ENCODE data around the gene TRIM25.

The TRIM25 gene

DNA sequence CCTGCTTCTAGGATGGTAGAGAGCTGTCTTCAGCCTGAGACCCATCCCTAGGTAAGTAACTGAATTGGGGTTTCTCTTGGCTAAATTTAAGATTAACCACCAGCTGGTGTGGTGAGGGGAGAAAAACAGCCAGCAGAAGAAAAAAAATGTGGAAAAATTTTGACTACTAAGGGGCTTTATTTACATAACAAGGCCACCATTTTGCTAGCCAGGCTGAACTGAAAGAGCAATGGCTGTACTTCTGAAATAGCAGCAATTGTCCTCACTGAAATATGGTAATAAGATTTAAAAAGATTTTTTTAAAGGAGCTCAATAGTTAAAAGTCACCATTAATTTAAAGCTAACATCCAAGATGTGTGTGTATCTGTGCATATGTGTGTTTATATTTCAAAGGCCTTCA, 12.4 kb upstream of the TRIM25 start:
- DNase-seq (ENCODE audit: low spot score): no peak

DNA sequence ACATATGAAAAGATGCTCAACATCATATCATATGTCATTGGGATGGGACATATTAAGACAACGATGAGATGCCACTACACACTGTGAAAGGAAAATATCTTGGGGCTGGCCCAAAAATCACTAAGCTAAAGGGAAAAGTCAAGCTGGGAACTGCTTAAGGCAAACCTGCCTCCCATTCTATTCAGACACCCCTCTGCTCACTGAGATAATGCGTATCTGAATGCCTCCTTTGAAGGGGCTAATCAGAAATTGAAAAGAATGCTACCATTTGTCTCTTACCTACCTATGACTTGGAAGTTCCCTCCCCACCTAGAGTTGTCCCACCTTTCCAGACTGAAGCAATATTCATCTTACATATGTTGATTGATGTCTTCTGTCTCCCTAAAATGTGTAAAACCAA, 11.2 kb upstream of the TRIM25 start:
- no peak for DNase-seq (ENCODE audit: low spot score)

DNA sequence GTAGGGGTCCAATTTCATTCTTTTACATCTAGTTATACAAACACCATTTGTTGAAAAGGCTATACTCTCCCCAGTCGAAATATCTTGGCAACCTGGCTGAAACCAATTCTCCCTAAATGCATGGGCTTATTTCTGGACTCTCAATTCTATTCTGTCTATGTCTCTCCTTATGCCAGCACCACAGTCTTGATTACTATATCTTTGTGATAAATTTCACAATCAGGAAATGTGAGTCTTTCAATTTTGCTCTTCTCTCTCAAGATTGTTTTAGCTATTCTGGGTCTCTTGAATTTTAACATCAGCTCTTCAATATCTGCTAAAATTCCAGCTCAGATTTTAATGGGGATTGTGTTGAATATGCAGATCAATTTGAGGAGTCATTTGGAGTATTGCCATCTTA, 5.9 kb upstream of the TRIM25 start:
- DNase-seq (ENCODE audit: low spot score): no peak

DNA sequence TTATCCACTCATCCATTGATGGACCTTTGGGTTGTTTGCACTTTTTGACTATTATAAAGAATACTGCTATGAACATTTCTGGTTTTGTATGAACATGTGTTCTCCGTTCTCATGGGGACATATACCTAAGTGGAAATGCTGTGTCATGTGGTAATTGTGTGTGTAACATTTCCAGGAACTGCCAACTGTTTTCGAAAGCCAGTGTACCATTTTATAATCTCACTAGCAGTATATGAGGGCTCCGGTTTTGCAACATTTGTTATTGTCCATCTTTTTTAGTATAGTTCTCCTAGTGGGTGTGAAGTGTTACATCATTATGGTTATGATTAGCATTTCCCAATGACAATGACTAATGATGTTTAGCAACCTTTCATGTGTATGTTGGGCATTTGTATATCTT, 5.1 kb upstream of the TRIM25 start:
- DNase-seq (ENCODE audit: low spot score): no peak

DNA sequence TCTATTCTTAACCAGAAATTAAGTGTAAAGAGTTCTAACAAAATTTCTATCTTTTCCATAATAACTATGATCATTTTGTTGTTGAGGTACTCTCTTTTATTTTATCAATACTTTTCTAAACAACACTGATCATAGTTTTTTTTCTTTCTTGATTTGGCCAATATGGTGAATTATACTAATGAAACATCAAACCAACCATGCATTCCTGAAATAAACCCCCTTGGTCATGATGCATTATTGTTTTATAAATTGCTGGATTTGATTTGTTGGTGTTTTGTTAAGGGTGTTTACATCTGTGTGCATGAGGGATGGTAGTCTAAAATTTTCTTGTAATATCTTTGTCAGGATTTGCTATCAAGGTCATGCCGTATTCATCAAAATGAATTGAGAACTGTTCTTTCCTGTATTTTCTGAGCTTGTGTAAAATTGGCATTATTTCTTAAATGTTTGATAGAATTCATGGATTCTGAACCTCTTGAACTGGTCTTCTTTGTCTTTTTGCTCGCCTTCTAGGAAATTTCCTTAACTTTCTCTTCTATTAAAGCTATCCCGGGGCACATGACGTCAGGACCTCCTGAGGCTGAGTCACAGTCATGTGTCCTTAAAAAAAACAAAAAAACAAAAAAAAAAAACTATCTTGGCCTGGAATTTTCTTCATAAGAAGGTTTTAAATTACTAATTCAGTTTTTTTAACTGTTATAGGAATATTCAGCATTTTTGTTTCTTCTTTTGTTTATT, 3.9 kb upstream of the TRIM25 start:
- no peak for DNase-seq (ENCODE audit: low spot score)

DNA sequence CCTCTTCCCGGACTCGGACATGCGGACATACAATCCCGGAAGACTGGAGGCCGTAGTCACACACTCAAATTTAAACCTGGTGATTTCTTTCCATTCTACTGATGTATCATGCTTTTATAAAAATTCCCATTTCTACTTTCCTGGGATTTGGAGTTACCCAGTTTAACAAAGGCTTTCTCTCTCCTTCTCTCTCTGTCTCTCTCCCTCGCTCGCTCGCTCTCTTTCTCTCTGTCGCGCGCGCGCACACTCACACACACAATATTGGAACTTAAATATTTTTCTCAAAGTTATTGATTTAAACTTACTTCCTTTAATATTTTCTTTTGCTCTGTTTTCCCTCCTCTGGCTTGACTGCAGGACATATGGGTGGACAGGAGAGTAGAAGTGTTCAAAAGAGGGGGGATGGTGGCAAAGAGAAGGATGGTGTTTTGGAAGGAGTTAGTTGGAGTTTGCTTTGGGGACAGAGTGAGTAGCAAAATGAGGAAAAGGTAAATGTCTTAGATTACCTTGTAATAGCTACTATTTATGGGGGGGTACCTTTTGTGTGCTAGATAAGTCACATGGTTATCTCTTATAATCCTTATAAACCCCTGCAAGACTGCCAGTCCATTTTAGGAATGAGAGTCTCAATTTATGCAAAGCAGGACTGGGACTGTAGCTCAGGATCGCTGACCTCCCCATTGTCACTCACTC, 878 bp upstream of the TRIM25 start:
- DNase-seq (ENCODE audit: low spot score): no peak

DNA sequence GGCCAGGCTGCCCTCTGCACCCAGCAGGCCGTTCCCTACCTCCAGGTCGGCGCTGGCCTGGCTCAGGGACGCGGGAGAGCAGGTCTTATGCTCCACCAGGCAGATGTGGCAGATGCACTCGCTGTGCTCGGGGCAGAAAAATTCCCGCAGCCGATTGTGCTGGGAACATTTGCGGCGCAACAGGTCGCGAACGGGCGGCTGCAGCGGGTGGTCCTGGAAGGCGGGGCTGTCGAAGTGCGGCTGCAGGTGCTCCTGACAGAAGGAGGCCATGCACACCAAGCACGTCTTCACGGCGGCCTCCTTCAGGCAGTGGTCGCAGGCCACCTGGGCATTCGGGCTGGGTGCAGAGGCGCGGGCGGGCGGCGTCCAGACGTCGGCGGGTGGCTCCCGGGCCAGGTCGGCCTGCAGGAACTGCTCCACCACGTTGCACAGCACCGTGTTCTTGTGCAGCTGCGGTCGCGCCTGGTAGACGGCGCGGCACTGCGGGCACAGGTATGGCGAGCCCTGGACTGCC, 439 bp downstream of the TRIM25 start:
- DNase-seq (ENCODE audit: low spot score): no peak

DNA sequence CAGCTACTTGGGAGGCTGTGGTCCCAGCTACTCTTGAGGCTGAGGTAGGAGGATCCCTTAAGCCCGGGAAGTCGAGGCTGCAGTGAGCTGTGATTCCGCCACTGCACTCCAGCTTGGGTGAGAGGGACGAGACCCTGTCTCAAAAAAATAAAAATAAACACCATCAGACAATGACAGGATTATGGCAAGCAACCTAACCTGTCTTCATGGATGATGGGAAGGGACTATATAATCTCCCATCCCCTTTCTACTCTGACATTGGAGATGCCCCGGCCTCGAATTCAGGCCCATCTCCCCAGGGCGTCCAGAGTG, 893 bp downstream of the TRIM25 start:
- no peak for DNase-seq (ENCODE audit: low spot score)

DNA sequence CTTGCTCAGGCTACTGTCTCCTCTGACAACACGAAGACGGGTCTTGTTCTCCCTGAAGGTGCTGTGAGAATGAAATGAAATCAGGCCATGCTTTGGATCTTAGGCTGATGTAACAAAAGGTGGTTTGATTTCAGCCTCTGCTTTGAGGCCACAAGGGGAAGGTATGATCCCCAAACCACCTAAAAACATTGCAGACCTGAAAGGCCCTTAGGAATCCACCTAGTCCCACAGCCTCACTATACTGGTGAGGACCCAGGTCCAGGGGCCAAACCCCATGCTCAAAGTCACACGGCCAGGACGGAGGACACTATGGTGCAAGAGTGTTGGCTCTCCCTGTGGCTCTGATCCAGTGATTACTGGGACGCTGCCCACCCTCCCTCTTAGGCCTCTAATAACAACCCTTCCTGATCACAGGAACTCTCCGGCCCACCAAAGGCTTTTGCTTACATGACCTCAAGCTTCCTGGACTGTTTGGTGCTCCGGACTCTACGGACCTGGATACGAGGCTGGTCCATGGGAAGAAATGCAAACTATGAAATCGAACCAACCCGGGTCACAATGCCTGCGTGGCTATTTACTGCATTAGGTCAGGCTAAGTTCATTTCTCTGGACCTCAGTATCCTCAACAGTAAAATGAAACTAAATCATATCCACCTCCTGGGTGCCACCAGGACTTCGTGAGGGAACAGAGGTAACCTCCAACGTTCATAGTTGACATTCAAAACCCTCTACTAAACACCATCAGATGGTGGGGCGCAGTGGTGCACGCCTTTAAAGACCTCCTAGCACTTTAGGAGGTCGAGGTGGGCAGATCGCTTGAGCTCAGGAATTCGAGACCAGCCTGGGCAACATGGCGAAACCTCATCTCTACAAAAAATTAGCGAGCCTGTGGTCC, 1.5 kb downstream of the TRIM25 start:
- DNase-seq (ENCODE audit: low spot score): no peak

DNA sequence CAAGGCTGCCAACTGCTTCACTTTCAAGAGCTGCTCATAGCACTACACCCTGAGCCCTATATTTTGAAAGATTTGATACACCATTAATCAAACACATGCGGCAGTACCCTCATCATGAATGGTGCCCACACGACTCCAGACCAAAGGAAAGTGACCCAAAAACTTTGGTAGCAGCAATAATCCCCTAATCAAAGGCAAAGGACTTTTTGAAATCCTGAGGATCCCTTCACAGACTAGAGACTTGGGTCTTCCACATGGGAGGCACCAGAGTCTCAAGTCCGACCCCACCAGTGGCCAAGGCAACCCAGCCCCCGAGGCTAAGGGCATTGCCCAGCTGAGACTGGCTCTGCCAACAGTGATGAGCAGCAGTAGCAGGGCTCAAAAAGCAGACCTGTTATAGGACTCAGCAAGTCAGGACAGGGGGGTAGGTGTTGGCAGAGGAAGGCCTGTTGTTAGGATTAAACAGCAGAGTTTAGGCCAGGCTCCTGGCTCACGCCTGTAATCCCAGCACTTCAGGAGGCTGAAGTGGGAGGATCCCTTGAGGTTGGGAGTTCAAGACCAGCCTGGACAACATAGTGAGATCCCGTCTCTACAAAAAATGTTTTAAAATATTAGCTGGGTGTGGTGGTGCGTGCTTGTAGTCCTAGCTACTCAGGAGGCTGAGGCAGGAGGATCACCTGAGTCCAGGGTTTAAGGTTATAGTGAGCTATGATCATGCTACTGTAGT, 3.2 kb downstream of the TRIM25 start:
- no peak for DNase-seq (ENCODE audit: low spot score)

DNA sequence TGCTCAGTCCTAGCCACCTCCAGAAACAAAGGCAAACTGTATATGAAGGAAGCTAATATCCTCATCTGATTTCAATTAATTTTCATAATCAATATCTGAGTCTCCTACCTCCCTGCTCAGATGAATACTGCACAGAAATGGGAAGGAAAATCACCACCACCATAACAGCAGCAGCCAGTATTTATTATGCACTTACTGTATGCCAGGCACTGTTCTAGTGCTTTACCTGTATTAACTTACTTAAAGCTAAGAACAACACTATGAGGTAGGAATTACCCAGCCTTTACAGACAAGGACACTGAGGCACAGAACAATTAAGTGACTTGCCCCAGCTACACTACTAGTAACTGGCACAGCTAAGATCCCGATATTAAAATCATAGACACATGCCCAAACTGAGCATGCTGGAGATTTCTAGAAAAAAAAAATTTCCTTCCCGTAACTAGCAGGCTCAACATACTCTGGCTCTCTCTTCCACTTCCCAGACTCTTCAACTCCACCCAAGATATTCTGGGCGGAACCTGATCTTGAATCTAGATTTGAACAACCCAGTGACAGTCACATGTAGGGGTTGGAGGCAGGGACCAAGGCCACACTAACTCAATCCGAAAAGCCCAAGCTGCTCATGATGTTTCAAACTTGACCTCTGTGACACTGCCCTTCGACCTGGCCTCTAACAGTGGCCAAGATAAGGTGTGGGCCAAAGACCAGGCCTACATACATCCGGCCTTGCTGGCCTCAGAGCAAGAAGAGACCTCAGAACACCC, 3.9 kb downstream of the TRIM25 start:
- no peak for DNase-seq (ENCODE audit: low spot score)

DNA sequence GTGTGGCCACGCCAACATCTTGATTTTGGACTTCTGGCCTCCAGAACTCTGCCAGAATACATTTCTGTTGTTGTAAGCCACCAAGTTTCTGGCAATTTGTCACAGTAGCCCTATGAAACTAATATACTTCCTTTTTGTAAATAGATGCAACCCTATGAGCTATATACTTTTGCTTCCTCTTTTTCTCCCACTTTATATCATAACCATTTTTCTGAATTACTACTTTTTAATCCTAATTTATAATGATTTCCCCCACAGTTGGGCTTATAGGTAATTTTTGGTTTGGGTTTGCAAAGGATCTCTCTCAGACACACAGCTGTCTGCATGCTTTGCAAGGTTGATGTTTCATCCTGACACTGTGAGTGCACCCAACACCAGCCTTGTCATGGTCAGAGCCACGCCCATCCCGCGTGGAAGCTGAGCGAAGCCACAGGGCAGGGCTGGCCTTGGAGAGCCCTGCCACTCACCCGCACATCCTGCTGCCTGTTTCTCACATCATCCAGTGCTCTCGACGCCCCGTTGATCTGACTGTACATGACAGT, 5.8 kb downstream of the TRIM25 start:
- DNase-seq (ENCODE audit: low spot score): no peak

DNA sequence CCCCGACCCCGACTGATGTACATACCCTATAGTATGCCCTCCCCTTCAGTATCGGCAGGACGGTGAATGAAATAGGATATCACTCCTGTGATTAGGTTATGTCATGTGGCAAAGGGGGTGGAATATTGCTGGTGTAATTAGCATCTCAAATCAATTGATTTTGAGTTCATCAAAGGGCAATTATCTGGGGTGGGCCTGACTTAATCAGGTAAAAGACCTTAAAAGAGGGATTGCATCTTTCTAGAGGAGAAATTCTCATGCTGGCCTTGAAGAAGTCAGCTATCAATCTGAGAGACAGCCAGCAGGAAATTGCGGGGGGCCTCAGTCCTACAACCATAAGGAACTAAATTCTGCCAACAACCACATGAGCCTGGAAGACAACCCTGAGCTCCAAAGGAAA, 10.3 kb downstream of the TRIM25 start:
- no peak for DNase-seq (ENCODE audit: low spot score)

DNA sequence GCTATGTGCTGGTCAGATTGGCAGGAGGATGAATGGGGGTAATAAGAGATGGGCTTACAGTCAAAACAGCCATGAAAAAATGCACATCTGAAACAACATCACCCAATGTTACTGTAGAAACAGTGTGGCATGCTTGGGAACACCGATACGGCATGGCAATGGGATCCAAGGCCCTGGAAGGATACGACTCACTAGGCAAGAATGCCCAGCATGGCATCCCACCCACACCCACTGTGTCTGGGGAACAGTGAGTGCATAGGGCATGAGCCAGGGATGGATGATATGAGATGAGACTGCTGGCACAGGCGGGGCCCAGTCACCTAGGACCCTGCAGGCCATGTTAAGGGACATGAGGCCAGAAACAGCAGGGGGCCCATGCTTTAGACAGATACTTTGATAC, 11.5 kb downstream of the TRIM25 start:
- no peak for DNase-seq (ENCODE audit: low spot score)

DNA sequence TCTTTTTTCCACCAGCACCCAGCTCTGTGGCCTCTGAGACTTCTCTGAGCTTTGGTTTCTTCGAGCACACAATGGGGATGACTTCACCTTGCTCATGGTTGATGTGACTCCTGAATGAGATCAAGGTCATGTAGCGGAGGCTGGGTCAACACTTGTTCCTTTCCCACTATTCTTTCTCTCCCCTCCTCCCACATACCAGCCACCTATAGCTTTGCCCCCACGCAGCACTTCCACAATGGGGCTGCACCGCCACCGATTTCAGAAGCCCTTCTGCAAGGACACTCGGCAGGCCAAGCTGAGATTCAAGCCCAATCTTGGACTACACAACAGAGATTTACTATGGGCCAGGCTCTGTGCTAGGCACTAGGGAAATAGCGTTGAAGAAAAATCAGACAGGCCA, 14.4 kb downstream of the TRIM25 start:
- DNase-seq (ENCODE audit: low spot score): no peak

DNA sequence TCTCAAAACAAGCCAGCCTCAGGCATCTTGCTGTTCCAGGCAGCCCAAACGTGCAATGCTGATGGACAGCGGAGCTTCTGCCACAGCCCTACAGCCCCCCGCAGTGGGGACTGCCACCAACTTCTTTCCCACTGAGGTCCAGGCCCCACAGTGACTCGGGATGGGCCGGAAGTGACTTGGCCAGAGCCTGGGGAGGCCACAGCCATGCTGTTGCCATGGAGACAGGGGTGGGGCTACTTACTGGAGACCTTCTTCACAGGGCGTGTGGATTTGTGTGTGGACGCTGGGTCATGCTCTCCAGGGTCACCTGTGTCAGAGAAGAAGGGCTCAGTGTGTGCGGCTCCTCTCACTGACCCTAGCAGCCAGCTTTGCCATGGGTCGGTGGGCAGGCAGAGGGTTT, 15.0 kb downstream of the TRIM25 start:
- DNase-seq (ENCODE audit: low spot score): no peak

DNA sequence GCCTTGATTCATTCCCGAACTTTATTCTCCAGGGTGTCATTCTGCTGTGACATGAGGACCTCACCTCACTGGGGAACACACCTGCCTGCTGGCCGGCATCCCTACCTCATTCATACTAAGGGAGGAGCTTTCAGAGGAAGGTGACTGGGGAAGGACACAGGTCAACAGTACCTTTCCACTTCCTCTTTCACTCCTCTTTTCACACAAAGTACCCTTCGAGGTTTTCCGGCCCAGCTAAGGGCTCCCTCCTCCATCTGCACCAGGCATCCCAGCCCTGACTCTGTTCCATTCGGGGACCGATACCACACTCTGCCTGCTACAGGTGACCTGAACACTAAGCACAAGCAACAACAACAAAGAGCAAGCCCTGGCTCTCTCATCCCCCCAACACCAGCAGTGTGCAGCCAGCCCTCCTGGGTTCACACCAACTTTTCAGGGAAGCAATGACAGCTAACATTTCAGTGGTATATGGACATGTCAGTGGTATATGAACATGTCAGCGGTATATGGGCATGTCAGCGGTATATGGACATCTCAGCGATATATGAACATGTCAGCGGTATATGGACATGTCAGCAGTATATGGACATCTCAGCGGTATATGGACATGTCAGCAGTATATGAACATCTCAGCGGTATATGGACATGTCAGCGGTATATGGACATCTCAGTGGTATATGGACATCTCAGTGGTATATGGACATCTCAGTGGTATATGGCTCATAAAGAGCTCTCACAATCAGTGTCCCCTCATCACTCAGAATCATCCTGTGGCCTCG, 16.0 kb downstream of the TRIM25 start:
- no peak for DNase-seq (ENCODE audit: low spot score)

DNA sequence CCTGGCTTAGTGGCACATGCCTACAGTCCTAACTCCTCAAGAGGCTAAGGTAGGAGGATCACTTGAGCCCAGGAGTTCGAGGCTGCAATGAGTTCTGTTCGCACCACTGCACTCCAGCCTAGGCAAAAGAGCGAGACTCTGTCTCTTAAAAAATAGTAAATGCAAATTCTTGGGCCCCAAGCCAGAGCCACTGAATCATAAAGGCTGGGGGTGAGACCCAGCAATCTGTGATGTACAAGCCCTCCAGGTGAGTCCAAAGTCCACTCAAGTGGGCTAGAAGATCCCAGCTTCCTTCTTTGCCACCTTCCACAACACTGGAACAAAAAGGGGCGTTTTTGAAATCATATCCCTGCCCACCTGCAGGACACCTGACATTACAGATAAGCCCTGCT, 16.9 kb downstream of the TRIM25 start:
- DNase-seq (ENCODE audit: low spot score): no peak

DNA sequence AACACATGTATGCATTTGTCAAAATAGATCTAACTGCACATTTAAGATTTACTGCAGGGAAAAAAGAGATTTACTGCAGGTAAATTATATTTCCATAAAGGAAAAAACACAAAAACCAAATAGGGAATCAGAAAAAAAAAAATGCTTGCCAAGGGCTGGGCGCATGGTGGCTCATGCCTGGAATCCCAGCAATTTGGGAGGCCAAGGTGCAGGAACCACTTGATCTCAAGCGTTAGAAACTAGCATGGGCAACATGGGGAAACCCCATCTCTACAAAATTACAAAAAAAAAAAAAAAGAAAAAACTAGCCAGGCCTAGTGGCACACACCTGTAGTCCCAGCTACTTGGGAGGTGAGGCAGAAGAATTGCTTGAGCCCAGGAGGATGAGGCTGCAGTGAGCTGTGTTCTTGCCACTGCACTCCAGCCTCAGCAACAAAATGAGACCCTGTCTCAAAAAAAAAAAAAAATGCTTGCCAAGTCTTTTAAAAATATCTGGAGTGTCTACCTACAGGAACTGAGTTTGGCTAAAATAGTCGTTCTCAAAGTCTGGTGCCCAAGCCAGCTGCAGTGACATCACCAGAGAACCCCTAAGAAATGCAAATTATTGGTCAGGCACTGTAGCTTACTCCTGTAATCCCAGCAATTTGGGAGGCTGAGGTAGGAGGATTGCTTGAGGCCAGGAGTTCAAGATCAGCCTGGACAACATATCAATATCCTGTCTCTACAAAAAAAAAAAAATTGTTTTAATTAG, 17.5 kb downstream of the TRIM25 start:
- DNase-seq (ENCODE audit: low spot score): no peak
